Thymus (tissue), 11 donors: ENCODE data around the gene C19orf25. TPM values are rescaled to one million over a fixed set of nuclear protein-coding genes. Genes with fewer than 3 reads are reported as not detected.

Source experiments
- DNase-seq, 9 donors: peaks; one replicate each; pipeline ENCODE4 v3.0.0-alpha.2; 2013; ENCODE audit warnings: low spot score in 9 of 9, low read depth in 6 of 9, missing footprints in 1 of 9
- H3K27ac ChIP-seq, 2 donors: one replicate each; pipeline ENCODE4 v1.5.1; 2013; ENCODE audit warnings: control low read depth in 1 of 2, low read depth in 1 of 2, low read length in 1 of 2, mild to moderate bottlenecking in 1 of 2, moderate library complexity in 1 of 2
- H3K27me3 ChIP-seq, 2 donors: one replicate each; pipeline ENCODE4 v1.5.1; 2013; ENCODE audit warnings: low read length in 1 of 2; ENCODE audit not compliant: control insufficient read depth in 2 of 2, insufficient read depth in 1 of 2
- H3K36me3 ChIP-seq, 2 donors: one replicate each; pipeline ENCODE4 v1.5.1; 2013; ENCODE audit warnings: low read length in 1 of 2, mild to moderate bottlenecking in 1 of 2, moderate library complexity in 1 of 2; ENCODE audit not compliant: control insufficient read depth in 2 of 2, insufficient read depth in 2 of 2
- H3K4me1 ChIP-seq, 2 donors: one replicate each; pipeline ENCODE4 v1.5.1; 2013; ENCODE audit warnings: low read length in 2 of 2; ENCODE audit not compliant: control insufficient read depth in 2 of 2, insufficient read depth in 2 of 2
- H3K4me3 ChIP-seq, 2 donors: one replicate each; pipeline ENCODE4 v1.5.1; 2013; ENCODE audit warnings: low read length in 2 of 2, control low read depth in 1 of 2, mild to moderate bottlenecking in 1 of 2
- H3K9me3 ChIP-seq, 2 donors: one replicate each; pipeline ENCODE4 v1.5.1; 2013; ENCODE audit warnings: low read length in 1 of 2, mild to moderate bottlenecking in 1 of 2; ENCODE audit not compliant: control insufficient read depth in 2 of 2, insufficient read depth in 1 of 2
- WGBS: extraction: QIAGEN DNeasy Blood & Tissue Kit; methylation state at CpG from one replicate; pipeline ENCODE4 v1.1.7; 2013; 5-methylcytosine and 5-hydroxymethylcytosine counted together
- polyA plus RNA-seq: library from polyadenylated mRNA; stranded (reverse); fragments of 200-250 nt; gene quantifications from one replicate; pipeline ENCODE4 v1.2.3, GENCODE V29; 2013
- total RNA-seq: library from RNA; stranded (reverse); fragments of 120-200 nt; gene quantifications from one replicate; pipeline ENCODE4 v1.2.4, GENCODE V29; 2013
- donor health status: healthy.

The C19orf25 gene
- total and polyA plus RNA-seq, 2 donors: 22.8 to 38.1 TPM

DNA sequence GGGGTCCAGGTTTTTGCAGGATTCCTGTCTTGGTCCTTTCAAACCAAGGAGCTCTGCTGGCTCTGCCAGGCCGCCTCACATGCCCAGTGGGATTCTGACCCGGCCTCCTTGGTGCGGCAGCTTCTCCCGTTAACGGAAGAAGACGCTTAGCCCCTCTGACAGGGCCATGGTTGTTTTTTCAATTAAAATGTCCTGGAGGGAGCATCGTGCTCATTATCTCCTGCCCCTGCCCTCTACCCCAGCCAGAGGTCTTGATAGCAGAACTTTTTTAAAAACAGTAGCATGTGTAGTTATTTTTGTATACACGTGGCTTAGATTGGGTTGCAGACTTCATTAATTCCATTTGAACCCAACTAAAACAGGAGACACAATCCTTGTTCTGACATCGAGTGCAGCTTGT lies 52.3 kb downstream of the C19orf25 start:
- no peak for DNase-seq
- Histone ChIP-seq H3K27ac (no peak overlapping the region), H3K27me3 (no peaks in the 10 kb centered on the region), H3K4me1 (peaks cover 0 to 7% of the 10 kb centered on the region in 2 donors), H3K36me3 (peaks cover 84 to 91% of the 10 kb centered on the region in 2 donors), H3K9me3 (no peaks in the 10 kb centered on the region), H3K4me3 (no peak overlapping the region)
- WGBS: 90% methylated on average over 9 of the region's 9 CpGs

- no peak for DNase-seq
Measured at GRCh38 chr19:1425902-1426301, 53.1 kb downstream of the C19orf25 start.

GRCh38 chr19:1425102-1425837 lies 53.7 kb downstream of the C19orf25 start:
- Histone ChIP-seq H3K27me3 (no peaks in the 10 kb centered on the region), H3K4me3 (no peak overlapping the region), H3K36me3 (peaks cover 91 to 97% of the 10 kb centered on the region in 2 donors), H3K9me3 (no peaks in the 10 kb centered on the region), H3K27ac (no peak overlapping the region), H3K4me1 (peaks cover 0 to 7% of the 10 kb centered on the region in 2 donors)
- 96% methylated on average over 33 of the region's 33 CpGs for WGBS
- no peak for DNase-seq

More at GRCh38 chr19:1425902-1426301, 53.1 kb downstream of the C19orf25 start:
- H3K27ac ChIP-seq: no peak overlapping the region
- H3K4me1 ChIP-seq: peaks cover 0 to 7% of the 10 kb centered on the region in 2 donors
- no peak overlapping the region for H3K4me3 ChIP-seq
- H3K9me3 ChIP-seq: no peaks in the 10 kb centered on the region
- H3K36me3 ChIP-seq: peaks cover 88 to 94% of the 10 kb centered on the region in 2 donors
- 96% methylated on average over 14 of the region's 14 CpGs for WGBS
- H3K27me3 ChIP-seq: no peaks in the 10 kb centered on the region

- peaks cover 0 to 7% of the 10 kb centered on the region in 2 donors for H3K4me1 ChIP-seq
- DNase-seq: no peak
Measured at GRCh38 chr19:1424192-1424955, 54.6 kb downstream of the C19orf25 start.

DNA sequence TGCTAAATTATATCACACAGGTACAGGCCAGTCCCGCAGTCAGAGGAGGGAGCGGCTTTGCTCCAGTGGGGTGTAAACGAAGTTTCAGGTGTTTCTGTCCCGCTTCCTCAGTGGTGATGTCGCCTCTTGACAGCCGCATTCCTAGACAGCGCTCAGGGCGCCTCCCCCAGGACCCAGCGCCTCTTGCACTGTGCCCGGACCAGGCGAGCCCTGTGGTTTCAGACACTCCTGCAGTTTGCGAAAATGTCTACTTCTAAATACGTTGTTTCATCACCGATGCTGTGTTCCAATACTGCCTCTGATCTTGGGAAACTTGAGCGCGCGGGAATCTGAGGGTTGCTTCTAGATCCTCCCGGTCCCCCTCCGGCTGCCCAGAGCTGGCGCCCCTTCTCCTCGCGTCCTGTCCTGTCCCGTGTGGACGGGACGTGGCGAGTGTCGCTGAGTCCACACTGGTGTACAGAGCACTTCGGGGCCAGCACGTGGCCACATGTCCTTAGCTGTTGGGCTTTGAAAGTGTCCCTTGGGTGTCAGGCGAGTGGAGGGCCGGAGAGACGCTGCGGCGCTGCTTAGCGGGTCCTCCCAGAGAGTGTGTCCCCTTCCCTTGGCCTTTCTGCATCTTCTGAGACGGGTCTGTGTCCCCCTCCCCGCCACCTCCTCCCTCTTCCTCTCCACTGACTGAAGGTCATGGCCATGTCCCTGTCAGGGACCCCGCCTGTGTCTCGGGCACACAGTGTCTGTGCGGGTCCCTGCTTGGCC lies 55.4 kb downstream of the C19orf25 start:
- H3K27me3 ChIP-seq: no peaks in the 10 kb centered on the region
- 97% methylated on average over 40 of the region's 40 CpGs for WGBS
- no peak overlapping the region for H3K27ac ChIP-seq
- peaks cover 86 to 94% of the 10 kb centered on the region in 2 donors for H3K36me3 ChIP-seq
- no peak for DNase-seq
- H3K4me1 ChIP-seq: peaks cover 0 to 7% of the 10 kb centered on the region in 2 donors
- H3K4me3 ChIP-seq: no peak overlapping the region
- H3K9me3 ChIP-seq: no peaks in the 10 kb centered on the region

More at GRCh38 chr19:1424192-1424955, 54.6 kb downstream of the C19orf25 start:
- WGBS: 93% methylated on average over 40 of the region's 42 CpGs
- Histone ChIP-seq H3K4me3 (no peak overlapping the region), H3K36me3 (peaks cover 86 to 94% of the 10 kb centered on the region in 2 donors), H3K9me3 (no peaks in the 10 kb centered on the region), H3K27me3 (no peaks in the 10 kb centered on the region), H3K27ac (no peak overlapping the region)

Other genes starting within 250 kb of the C19orf25 start
- gene CBARP, start 241.2 kb downstream of the C19orf25 start, total RNA-seq: 0.09 TPM
- 0.37 TPM for gene CBARP, start 241.2 kb downstream of the C19orf25 start, polyA plus RNA-seq
- gene ATP5F1D, start 237.5 kb downstream of the C19orf25 start, total RNA-seq: 47.6 TPM
- gene ATP5F1D, start 237.5 kb downstream of the C19orf25 start, polyA plus RNA-seq: 150 TPM
- gene MIDN, start 230.6 kb downstream of the C19orf25 start, total RNA-seq: 8.7 TPM
- 55.1 TPM for gene MIDN, start 230.6 kb downstream of the C19orf25 start, polyA plus RNA-seq
- 229 TPM for gene CIRBP, start 209.9 kb downstream of the C19orf25 start, total RNA-seq
- 693 TPM for gene CIRBP, start 209.9 kb downstream of the C19orf25 start, polyA plus RNA-seq
- 29.2 TPM for gene FAM174C, start 203.7 kb downstream of the C19orf25 start, total RNA-seq
- 62.2 TPM for gene FAM174C, start 203.7 kb downstream of the C19orf25 start, polyA plus RNA-seq
- gene EFNA2, start 193.3 kb downstream of the C19orf25 start, total RNA-seq: 0.09 TPM
- gene EFNA2, start 193.3 kb downstream of the C19orf25 start, polyA plus RNA-seq: 0.21 TPM
- gene NDUFS7, start 95.3 kb downstream of the C19orf25 start, total RNA-seq: 86.7 TPM
- 61.8 TPM for gene NDUFS7, start 95.3 kb downstream of the C19orf25 start, polyA plus RNA-seq
- 27.7 TPM for gene GAMT, start 77.7 kb downstream of the C19orf25 start, total RNA-seq
- 19.1 TPM for gene GAMT, start 77.7 kb downstream of the C19orf25 start, polyA plus RNA-seq
- gene DAZAP1, start 71.6 kb downstream of the C19orf25 start, total RNA-seq: 67.8 TPM
- gene DAZAP1, start 71.6 kb downstream of the C19orf25 start, polyA plus RNA-seq: 112 TPM
- gene RPS15, start 40.8 kb downstream of the C19orf25 start, total RNA-seq: 789 TPM
- gene RPS15, start 40.8 kb downstream of the C19orf25 start, polyA plus RNA-seq: 3,095 TPM
- 0.05 TPM for gene APC2, start 29.1 kb downstream of the C19orf25 start, total RNA-seq
- gene APC2, start 29.1 kb downstream of the C19orf25 start, polyA plus RNA-seq: 0.11 TPM
- gene PCSK4, start 11.1 kb upstream of the C19orf25 start, total RNA-seq: 4.9 TPM
- 11.5 TPM for gene PCSK4, start 11.1 kb upstream of the C19orf25 start, polyA plus RNA-seq
- gene REEP6, start 12.0 kb upstream of the C19orf25 start, total RNA-seq: 0.66 TPM
- gene REEP6, start 12.0 kb upstream of the C19orf25 start, polyA plus RNA-seq: 1.9 TPM
- 0.05 TPM for gene ADAMTSL5, start 33.8 kb upstream of the C19orf25 start, total RNA-seq
- 0.21 TPM for gene ADAMTSL5, start 33.8 kb upstream of the C19orf25 start, polyA plus RNA-seq
- 0.09 TPM for gene PLK5, start 44.9 kb upstream of the C19orf25 start, total RNA-seq
- 0.25 TPM for gene PLK5, start 44.9 kb upstream of the C19orf25 start, polyA plus RNA-seq
- gene MEX3D, start 89.1 kb upstream of the C19orf25 start, total RNA-seq: 13.0 TPM
- 5.4 TPM for gene MEX3D, start 89.1 kb upstream of the C19orf25 start, polyA plus RNA-seq
- 64.8 TPM for gene MBD3, start 113.7 kb upstream of the C19orf25 start, total RNA-seq
- gene MBD3, start 113.7 kb upstream of the C19orf25 start, polyA plus RNA-seq: 99.9 TPM
- gene UQCR11, start 126.2 kb upstream of the C19orf25 start, total RNA-seq: 167 TPM
- gene UQCR11, start 126.2 kb upstream of the C19orf25 start, polyA plus RNA-seq: 108 TPM
- 76.0 TPM for gene TCF3, start 173.4 kb upstream of the C19orf25 start, total RNA-seq
- 81.2 TPM for gene TCF3, start 173.4 kb upstream of the C19orf25 start, polyA plus RNA-seq